ENCODE measurements around the gene VPS37C.

VPS37C gene

GRCh38 chr11:61089806-61090491 is 71.3 kb downstream of the VPS37C start:
- Histone ChIP-seq H3K4me3 (replicated peaks; ENCODE audit: insufficient read depth, low read length) (no peak overlapping the region), H3K27me3 (ENCODE audit: insufficient read depth, poor library complexity, severe bottlenecking) (no peaks in the 10 kb centered on the region), H3K27ac (replicated peaks) (no peak overlapping the region)
- TF ChIP-seq REST (IDR thresholded peaks at IDR 0.05; ENCODE audit: insufficient replicate concordance, low read depth) (no peak), CTCF (IDR thresholded peaks at IDR 0.05; ENCODE audit: insufficient read depth, low read length) (no peak), GABPA (IDR thresholded peaks at IDR 0.05; ENCODE audit: low read depth) (no peak), POLR2AphosphoS5 (IDR thresholded peaks at IDR 0.05; ENCODE audit: low read depth) (no peak), SPI1 (IDR thresholded peaks at IDR 0.05; ENCODE audit: borderline replicate concordance, low read depth) (no peak)
- no peak for DNase-seq (ENCODE audit: low read depth in 1 of 2, low spot score in 1 of 2)

- Histone ChIP-seq H3K27ac (replicated peaks) (no peak overlapping the region), H3K27me3 (ENCODE audit: insufficient read depth, poor library complexity, severe bottlenecking) (no peaks in the 10 kb centered on the region), H3K4me3 (replicated peaks; ENCODE audit: insufficient read depth, low read length) (no peak overlapping the region)
- TF ChIP-seq POLR2AphosphoS5 (IDR thresholded peaks at IDR 0.05; ENCODE audit: low read depth) (no peak), GABPA (IDR thresholded peaks at IDR 0.05; ENCODE audit: low read depth) (no peak), SPI1 (IDR thresholded peaks at IDR 0.05; ENCODE audit: borderline replicate concordance, low read depth) (no peak), CTCF (IDR thresholded peaks at IDR 0.05; ENCODE audit: insufficient read depth, low read length) (no peak), REST (IDR thresholded peaks at IDR 0.05; ENCODE audit: insufficient replicate concordance, low read depth) (no peak)
- no peak for DNase-seq (ENCODE audit: low read depth in 1 of 2, low spot score in 1 of 2)
These were observed 73.7 kb downstream of the VPS37C start for GRCh38 chr11:61087426-61088119.

GRCh38 chr11:61083601-61084147 is 77.6 kb downstream of the VPS37C start:
- Histone ChIP-seq H3K27ac (replicated peaks) (no peak overlapping the region), H3K27me3 (ENCODE audit: insufficient read depth, poor library complexity, severe bottlenecking) (peaks cover 4% of the 10 kb centered on the region), H3K4me3 (replicated peaks; ENCODE audit: insufficient read depth, low read length) (no peak overlapping the region)
- no peak for TF ChIP-seq POLR2AphosphoS5 (IDR thresholded peaks at IDR 0.05; ENCODE audit: low read depth)
- TF ChIP-seq SPI1 (IDR thresholded peaks at IDR 0.05; ENCODE audit: borderline replicate concordance, low read depth) = no peak
- TF ChIP-seq REST (IDR thresholded peaks at IDR 0.05; ENCODE audit: insufficient replicate concordance, low read depth) = no peak
- no peak for TF ChIP-seq GABPA (IDR thresholded peaks at IDR 0.05; ENCODE audit: low read depth)
- no peak for TF ChIP-seq CTCF (IDR thresholded peaks at IDR 0.05; ENCODE audit: insufficient read depth, low read length)
- no peak for DNase-seq (ENCODE audit: low read depth in 1 of 2, low spot score in 1 of 2)

Measured in HL-60 (cell line).